IPS-NIHi7 (cell line): ENCODE results near the gene RNF112.

ENCODE experiments used
- DNase-seq: peaks from one replicate; pipeline ENCODE4 v3.0.0; 2012; ENCODE audit warnings: mixed read lengths; ENCODE audit errors: extremely low spot score

Gene RNF112, protein sequence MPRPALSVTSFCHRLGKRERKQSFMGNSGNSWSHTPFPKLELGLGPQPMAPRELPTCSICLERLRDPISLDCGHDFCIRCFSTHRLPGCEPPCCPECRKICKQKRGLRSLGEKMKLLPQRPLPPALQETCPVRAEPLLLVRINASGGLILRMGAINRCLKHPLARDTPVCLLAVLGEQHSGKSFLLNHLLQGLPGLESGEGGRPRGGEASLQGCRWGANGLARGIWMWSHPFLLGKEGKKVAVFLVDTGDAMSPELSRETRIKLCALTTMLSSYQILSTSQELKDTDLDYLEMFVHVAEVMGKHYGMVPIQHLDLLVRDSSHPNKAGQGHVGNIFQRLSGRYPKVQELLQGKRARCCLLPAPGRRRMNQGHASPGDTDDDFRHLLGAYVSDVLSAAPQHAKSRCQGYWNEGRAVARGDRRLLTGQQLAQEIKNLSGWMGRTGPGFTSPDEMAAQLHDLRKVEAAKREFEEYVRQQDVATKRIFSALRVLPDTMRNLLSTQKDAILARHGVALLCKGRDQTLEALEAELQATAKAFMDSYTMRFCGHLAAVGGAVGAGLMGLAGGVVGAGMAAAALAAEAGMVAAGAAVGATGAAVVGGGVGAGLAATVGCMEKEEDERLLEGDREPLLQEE

GRCh38 chr17:19410875-19411620 lies at the start of gene RNF112:
Gene RNF112, plus strand, starts transcription at chr17:19411232. Its CDS starts 177 bp downstream, at chr17:19411409.
- peak; percentile 41 for DNase-seq

DNA sequence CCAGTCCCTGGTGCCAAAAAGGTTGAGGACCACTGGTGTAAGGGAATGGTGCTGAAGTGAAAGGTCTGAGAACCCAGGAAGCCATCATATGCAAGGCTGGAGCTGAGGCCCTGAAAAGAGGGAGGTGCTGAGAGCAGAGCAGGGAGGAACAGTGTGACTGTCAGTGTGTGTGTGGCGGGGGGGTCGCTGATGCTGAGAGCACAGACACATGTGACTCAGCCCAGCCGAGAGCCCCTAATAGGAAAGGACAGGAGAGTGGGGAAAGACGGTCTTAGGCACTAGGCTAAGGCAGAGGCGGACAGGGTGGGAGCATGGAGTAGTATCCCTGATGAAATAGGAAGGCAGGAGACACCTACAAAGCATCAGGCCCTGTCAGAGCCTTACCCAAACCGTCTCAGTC lies 49.7 kb upstream of the RNF112 start:
- no peak for DNase-seq

DNA sequence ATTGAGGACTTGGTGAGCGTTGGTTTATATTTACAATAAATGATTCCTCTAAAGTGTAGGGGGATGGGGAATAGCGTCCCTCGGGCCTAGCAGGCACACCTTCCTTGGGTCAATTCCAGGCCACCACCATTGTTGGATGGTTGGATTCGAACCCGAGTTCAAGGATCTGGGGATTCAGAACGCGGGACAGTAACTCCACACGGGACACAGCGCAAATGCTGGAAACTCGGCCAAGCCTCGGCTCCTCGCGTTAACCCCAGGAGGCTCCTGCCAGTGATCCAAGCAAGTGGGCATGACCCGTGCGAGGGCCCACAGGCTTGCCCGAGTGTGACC lies 49.1 kb upstream of the RNF112 start:
- DNase-seq: no peak

GRCh38 chr17:19362277-19363113 lies 48.5 kb upstream of the RNF112 start, which contains the start of gene B9D1:
Gene B9D1, minus strand, starts transcription at chr17:19362723. Its CDS starts 154 bp downstream, at chr17:19362569.
- peak; percentile 95 for DNase-seq

- DNase-seq: no peak
Measured at GRCh38 chr17:19363114-19363438, 48.0 kb upstream of the RNF112 start.

DNA sequence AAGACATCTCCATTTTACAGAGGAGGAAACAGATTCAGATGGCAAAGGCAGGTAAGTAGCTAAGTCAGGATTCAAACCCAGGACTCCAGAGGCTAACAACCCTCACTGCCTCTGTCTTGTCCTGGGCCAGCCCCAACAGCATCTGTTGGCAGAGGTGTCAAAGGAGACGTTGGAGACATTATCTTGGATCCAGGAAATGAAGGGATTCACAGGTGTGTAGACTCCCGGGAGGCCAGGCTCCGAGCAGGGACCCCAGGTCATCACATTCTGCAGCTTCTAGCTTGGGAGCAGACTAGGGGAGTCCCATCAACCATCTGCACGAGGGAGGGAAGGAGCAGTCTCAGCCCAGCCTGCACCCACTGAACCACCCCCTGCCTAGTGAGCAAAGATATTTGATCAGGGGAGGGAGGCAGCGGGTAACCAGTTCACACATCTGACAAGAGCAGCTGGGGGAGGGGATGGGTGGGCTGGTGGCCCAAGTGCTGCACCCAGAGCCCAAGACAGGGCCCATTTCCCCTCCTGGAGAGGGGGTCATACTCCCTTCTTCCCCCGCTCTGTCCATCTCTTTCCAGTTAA lies 47.5 kb upstream of the RNF112 start:
- DNase-seq: no peak

DNA sequence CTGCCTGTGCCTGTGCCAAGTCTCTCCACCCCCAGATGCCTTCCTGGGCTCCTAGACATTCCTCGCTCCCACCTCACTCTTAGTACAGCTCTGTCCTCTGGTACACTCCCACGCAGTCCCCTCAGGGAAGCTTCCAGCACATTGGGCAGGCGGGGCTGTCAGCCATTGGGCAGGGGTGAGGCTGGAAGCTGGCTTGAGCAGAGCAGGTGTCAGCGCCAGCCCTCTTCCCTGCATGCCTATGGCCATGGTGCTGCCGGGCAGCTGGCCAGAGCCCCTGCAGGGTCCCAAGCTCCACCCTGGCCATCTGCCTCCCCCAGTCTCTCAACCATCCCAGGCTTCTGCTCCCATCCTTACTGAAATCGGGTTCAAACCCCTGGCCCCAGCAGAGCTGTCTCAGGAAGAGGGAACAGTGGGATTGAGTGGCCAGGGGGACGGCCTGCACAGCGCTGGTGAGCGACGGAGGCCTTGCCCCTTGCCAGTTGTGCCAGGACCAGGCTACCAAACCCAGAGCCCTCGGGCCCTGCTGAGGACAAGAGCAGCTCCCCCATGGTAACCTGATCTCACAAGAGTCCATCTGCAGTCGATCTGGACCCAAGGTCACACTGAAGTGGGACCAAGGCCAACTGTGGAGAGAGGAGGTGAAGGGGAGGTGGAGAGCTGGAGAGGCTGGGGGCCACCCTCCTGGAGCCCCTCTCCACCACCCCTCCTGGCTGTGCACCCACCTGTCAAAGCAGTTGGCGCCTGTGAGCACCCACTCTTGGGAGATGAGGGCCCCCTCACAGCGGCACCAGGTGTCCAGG lies 46.1 kb upstream of the RNF112 start:
- DNase-seq: no peak

- DNase-seq: no peak
Measured at GRCh38 chr17:19365499-19365817, 45.6 kb upstream of the RNF112 start.

- no peak for DNase-seq
Measured at GRCh38 chr17:19365833-19366636, 45.0 kb upstream of the RNF112 start.

DNA sequence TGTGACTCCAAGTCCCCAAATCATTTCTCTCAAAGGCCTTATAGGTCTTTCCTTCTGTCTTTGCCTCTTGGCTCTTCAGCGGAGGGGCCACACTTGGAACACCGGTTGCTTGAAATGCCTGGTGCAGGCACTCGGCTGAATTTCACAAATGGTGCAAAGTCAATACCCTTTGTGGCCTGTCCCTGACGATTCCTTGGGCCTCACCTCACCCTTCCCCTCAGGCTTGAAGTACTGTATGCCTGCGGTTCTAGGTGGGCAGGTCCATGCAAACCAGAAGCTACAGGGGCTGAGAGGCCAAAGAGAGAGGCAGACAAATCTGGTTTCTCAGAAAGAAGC lies 44.4 kb upstream of the RNF112 start:
- no peak for DNase-seq

DNA sequence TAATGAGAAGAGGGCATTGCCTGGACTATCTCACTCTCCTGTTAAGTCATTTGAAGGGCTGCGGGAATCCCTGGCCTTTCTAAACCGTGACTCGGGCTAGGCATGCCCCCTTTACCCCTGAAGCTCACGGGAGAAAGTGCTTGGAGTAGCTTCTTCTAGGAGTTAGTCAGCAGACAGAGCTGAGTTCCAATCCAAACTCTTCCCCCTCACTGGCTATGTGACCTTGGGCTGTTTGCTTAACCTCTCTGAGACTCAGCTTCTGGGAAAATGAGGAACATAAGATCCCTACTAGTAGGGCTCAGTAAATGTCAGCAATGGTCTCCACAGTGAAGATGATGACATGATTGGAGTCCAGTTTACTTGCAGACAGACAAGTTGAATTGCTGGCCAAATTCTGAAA lies 42.8 kb upstream of the RNF112 start:
- no peak for DNase-seq

DNA sequence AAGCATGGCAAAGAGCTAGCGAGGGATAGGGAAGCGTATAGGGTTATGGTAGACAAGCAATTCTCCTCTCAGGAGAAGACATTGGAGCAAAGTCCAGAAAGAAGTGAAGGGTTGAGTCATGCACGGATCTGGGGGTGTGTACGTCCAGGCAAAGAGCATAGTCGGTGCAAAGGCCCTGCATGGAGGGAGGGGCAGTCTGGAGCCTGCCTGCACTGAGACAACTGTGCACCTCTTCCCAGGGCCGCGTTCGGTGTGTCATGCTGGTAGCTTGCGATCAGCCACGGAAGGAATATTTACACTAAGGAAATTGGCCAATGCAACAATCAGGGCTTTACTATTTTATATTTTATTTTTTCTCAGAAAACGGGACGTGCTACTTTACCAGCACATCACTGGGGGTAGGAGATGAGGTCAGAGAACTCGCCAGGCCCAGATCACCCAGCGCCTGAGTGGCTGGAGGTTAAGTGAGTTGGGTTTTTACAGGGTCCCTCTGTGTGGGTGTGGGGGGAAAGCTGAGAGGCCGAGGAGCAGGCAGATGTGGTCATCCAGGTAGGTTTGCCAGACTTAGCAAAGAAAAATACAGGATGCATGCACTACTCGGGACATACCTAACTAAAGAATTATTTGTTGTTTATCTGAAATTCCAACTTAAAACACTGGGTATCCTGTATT lies 41.8 kb upstream of the RNF112 start:
- DNase-seq: no peak

DNA sequence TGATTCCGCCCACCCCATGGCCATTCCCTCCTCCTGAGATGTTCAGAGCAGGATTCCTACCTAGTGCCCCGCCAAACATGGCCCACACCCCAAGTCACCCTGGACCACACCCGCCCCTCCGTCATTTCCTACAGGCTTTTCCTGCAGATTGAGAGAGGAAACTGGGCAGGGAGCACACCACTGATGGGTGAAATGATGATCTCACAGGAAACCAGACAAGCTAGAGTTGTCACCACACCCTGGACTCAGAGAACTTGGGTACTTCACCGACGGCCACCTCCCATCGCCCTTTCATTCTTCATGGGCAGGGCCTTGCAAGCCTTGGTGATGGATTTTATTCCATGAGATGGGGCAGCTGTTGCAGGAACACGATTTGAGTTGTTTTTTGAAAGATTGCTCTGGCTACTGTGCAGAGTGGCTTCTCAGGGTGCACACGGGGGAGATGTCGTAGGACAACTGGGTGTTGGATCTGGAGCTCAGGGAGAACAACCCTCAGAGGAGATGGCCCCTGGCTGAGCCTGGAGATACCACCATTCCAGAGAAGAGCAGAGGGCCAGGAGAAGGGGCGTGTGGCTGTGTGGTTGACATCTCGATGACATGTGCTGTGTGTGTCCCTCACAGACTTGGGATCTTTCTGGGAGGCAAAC lies 41.1 kb upstream of the RNF112 start:
- DNase-seq: no peak

- DNase-seq: no peak
Measured at GRCh38 chr17:19370493-19370960, 40.5 kb upstream of the RNF112 start.

DNA sequence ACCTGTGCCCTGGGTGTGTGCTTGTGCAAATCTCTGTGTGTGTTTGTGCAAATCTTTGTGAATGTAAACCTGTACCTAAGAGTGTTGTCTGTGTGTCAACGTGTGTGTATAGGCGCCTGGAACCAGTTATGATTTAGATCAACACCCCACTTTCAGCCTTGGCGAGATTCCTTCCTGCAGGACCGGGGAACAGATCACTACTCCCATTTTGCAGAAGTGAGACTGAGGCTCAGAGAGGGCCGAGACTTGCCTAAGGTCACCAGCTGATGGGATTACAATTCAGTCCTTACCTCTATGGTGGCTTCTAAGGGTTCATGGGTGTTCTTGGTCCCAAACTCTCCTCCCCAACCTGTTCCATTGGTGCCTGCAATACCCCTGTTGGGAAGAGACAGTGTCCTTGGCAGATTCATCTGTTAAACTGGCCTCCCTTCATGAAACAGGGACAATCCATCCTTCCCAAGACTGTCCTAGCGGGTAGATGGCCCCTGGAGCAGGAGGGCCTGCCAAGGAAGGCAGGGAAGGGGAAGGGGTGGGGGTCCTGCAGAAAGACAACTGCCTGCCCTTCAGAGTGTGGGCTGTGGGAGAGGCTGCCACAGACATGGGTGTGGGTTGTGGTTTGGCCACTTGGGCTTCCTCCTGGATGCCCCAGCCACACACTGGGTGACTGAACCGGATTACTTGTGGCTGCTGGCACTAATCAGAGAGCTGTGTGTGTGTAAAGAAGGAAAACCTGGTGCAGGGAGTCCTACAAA lies 39.6 kb upstream of the RNF112 start:
- no peak for DNase-seq

GRCh38 chr17:19372011-19372370 lies 39.0 kb upstream of the RNF112 start:
- DNase-seq: no peak

DNA sequence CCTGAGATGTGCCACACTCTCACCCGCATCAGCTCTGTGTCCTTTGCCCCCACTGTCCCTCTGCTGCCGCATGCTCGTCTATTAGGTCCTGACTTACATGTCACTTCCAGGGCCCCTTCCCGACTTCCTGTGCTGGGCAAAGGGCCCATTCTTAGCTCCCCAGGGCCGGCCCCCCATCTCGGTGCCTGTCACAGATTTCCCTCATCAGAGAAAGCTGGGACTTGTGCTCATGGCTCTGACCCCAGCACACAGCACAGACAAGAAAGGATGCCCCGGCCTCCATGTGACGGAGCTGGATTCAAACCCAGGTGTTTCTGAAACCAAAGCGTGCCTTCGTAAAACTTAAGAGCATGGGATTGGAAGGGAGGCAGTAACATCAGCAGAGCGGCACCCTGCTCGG lies 38.6 kb upstream of the RNF112 start:
- DNase-seq: no peak

- no peak for DNase-seq
Measured at GRCh38 chr17:19372866-19373504, 38.0 kb upstream of the RNF112 start.
